Naive thymus-derived CD8-positive, alpha-beta T cell (primary cell): Measurements from ENCODE around the gene PLCXD1. TPM values are rescaled to one million over a fixed set of nuclear protein-coding genes. Genes with fewer than 3 reads are reported as not detected.
A peak's percentile ranks its signal among the peaks of the same experiment; 100 is the strongest.
"Not testable (repeated sequence)": the region's sequence is repeated elsewhere in the genome, so short reads cannot be mapped to it uniquely, and the experiment has no call there.

ENCODE experiments used
- ATAC-seq, 2 donors: fragments of 150-1000 bp; cut with Tn5 transposase in 1 of 2; sonication (Bioruptor Pico), chemical (Tn5 transposase) in 1 of 2; 1 replicate in 1 of 2; 2 replicates in 1 of 2; pipeline ENCODE4 v1.10.0; 2021; ENCODE audit warnings: mild to moderate bottlenecking in 2 of 2, moderate library complexity in 2 of 2
- POLR2A ChIA-PET: fragments of 350-600 bp; sonication (Branson Sonifier 250); formaldehyde crosslinking; loops from one replicate; lab custom pipeline; 2021; ENCODE audit warnings: antibody characterized with exemption; lab: Charles Lee
- DNase-seq, 10 donors: peaks; one replicate each; pipeline versions ENCODE4 v3.0.0 to v3.0.0-alpha.2; 2020 to 2022
- H3K27ac Mint-ChIP-seq, 10 donors: one replicate each; pipeline ENCODE4 v1.8.0; 2020 to 2022; ENCODE audit warnings: mild to moderate bottlenecking in 10 of 10, mixed read lengths in 10 of 10, moderate library complexity in 4 of 10, inconsistent platforms in 1 of 10
- H3K27me3 Mint-ChIP-seq, 5 donors: one replicate each; pipeline ENCODE4 v1.8.0; 2021 to 2022; ENCODE audit warnings: mixed read lengths in 5 of 5
- H3K36me3 Mint-ChIP-seq, 3 donors: one replicate each; pipeline ENCODE4 v1.8.0; 2020 to 2022; ENCODE audit warnings: mixed read lengths in 3 of 3, mild to moderate bottlenecking in 2 of 3, inconsistent platforms in 1 of 3
- H3K4me1 Mint-ChIP-seq, 4 donors: one replicate each; pipeline ENCODE4 v1.8.0; 2021 to 2022; ENCODE audit warnings: mixed read lengths in 4 of 4
- H3K4me3 Mint-ChIP-seq, 10 donors: one replicate each; pipeline ENCODE4 v1.8.0; 2020 to 2022; ENCODE audit warnings: mild to moderate bottlenecking in 10 of 10, mixed read lengths in 10 of 10, moderate library complexity in 6 of 10, inconsistent platforms in 1 of 10
- H3K9me3 Mint-ChIP-seq, 9 donors: one replicate each; pipeline ENCODE4 v1.8.0; 2020 to 2022; ENCODE audit warnings: mixed read lengths in 9 of 9, mild to moderate bottlenecking in 3 of 9, inconsistent platforms in 1 of 9, moderate library complexity in 1 of 9
- polyA plus RNA-seq, 3 donors: library from polyadenylated mRNA; unstranded; fragments of 300-500 nt; fragmentation: Illumina TruSeq; gene quantifications; one replicate each; pipeline ENCODE4 v1.2.3, GENCODE V29; 2021
- total RNA-seq, 8 experiments: library from RNA in 2 of 8; stranded (reverse) in 2 of 8; gene quantifications; one replicate each; pipeline ENCODE4 v1.2.3 and lab custom pipeline; 2021 to 2026

PLCXD1 gene
- total and polyA plus RNA-seq, 5 experiments from 2014 or later = 2.7 to 19.2 (median 9.2) TPM

GRCh38 chrX:347351-348117 is 66.4 kb downstream of the PLCXD1 start:
- ATAC-seq (no peak), DNase-seq (no peak)
- Mint-ChIP-seq H3K4me1 (peaks cover 0 to 13% (median 1%) of the 10 kb centered on the region in 4 donors), H3K4me3 (no peak overlapping the region), H3K27me3 (no peaks in the 10 kb centered on the region), H3K27ac (no peak overlapping the region), H3K9me3 (peaks cover 0 to 1% (median 0%) of the 10 kb centered on the region in 9 donors), H3K36me3 (peaks cover 0 to 30% (median 3%) of the 10 kb centered on the region in 3 donors)
- POLR2A ChIA-PET = no interaction called here

- peaks cover 0 to 30% (median 8%) of the 10 kb centered on the region in 3 donors for H3K36me3 Mint-ChIP-seq
- ATAC-seq (no peak), DNase-seq (no peak)
- POLR2A ChIA-PET = no interaction called here
- H3K27me3 Mint-ChIP-seq = no peaks in the 10 kb centered on the region
- H3K9me3 Mint-ChIP-seq = peaks cover 0 to 2% (median 0%) of the 10 kb centered on the region in 9 donors
- no peak overlapping the region for H3K4me3 Mint-ChIP-seq
- H3K4me1 Mint-ChIP-seq = peaks cover 0 to 13% (median 2%) of the 10 kb centered on the region in 4 donors
- H3K27ac Mint-ChIP-seq = peak overlapping the region in 1 of 10 donors; percentile 13
Measured at GRCh38 chrX:348461-349117, 67.4 kb downstream of the PLCXD1 start.

GRCh38 chrX:349196-349595 is 68.0 kb downstream of the PLCXD1 start:
- no peak for ATAC-seq
- POLR2A ChIA-PET = no interaction called here
- no peaks in the 10 kb centered on the region for H3K27me3 Mint-ChIP-seq
- H3K9me3 Mint-ChIP-seq = peaks cover 0 to 2% (median 0%) of the 10 kb centered on the region in 9 donors
- peaks cover 0 to 13% (median 2%) of the 10 kb centered on the region in 4 donors for H3K4me1 Mint-ChIP-seq
- peak overlapping the region in 2 of 10 donors; percentile 13 to 15 for H3K27ac Mint-ChIP-seq
- H3K36me3 Mint-ChIP-seq = peaks cover 0 to 30% (median 8%) of the 10 kb centered on the region in 3 donors
- no peak for DNase-seq
- H3K4me3 Mint-ChIP-seq = no peak overlapping the region

GRCh38 chrX:349702-350101 is 68.5 kb downstream of the PLCXD1 start:
- H3K27ac Mint-ChIP-seq = peak overlapping the region in 1 of 10 donors; percentile 86
- POLR2A ChIA-PET = no interaction called here
- ATAC-seq (no peak), DNase-seq (no peak)
- H3K9me3 Mint-ChIP-seq = peaks cover 0 to 2% (median 0%) of the 10 kb centered on the region in 9 donors
- H3K4me3 Mint-ChIP-seq = no peak overlapping the region
- peaks cover 0 to 30% (median 10%) of the 10 kb centered on the region in 3 donors for H3K36me3 Mint-ChIP-seq
- H3K27me3 Mint-ChIP-seq = no peaks in the 10 kb centered on the region
- H3K4me1 Mint-ChIP-seq = peaks cover 0 to 13% (median 3%) of the 10 kb centered on the region in 4 donors

GRCh38 chrX:350148-350533 is 69.0 kb downstream of the PLCXD1 start:
- peak overlapping the region in 1 of 10 donors; percentile 86 for H3K27ac Mint-ChIP-seq
- POLR2A ChIA-PET = no interaction called here

GRCh38 chrX:350534-351323 is 69.5 kb downstream of the PLCXD1 start:
- Mint-ChIP-seq H3K4me1 (peaks cover 0 to 18% (median 10%) of the 10 kb centered on the region in 4 donors), H3K27me3 (no peaks in the 10 kb centered on the region), H3K9me3 (peaks cover 0 to 2% (median 0%) of the 10 kb centered on the region in 9 donors), H3K4me3 (no peak overlapping the region), H3K27ac (peak overlapping the region in 1 of 10 donors; percentile 86), H3K36me3 (peaks cover 0 to 28% (median 17%) of the 10 kb centered on the region in 3 donors)
- ATAC-seq (no peak), DNase-seq (no peak)
- POLR2A ChIA-PET = no interaction called here

More at GRCh38 chrX:350148-350533, 69.0 kb downstream of the PLCXD1 start:
- DNase-seq = no peak
- Mint-ChIP-seq H3K4me1 (peaks cover 0 to 15% (median 6%) of the 10 kb centered on the region in 4 donors), H3K4me3 (no peak overlapping the region), H3K9me3 (peaks cover 0 to 2% (median 0%) of the 10 kb centered on the region in 9 donors), H3K27me3 (no peaks in the 10 kb centered on the region), H3K36me3 (peaks cover 0 to 26% (median 12%) of the 10 kb centered on the region in 3 donors)
- ATAC-seq = no peak

GRCh38 chrX:351324-351641 is 70.1 kb downstream of the PLCXD1 start:
- peaks cover 0 to 31% (median 18%) of the 10 kb centered on the region in 3 donors for H3K36me3 Mint-ChIP-seq
- DNase-seq, H3K27me3 Mint-ChIP-seq, POLR2A ChIA-PET, H3K9me3 Mint-ChIP-seq, ATAC-seq, H3K27ac Mint-ChIP-seq, H3K4me3 Mint-ChIP-seq: not testable (repeated sequence)
- peaks cover 0 to 18% (median 13%) of the 10 kb centered on the region in 4 donors for H3K4me1 Mint-ChIP-seq

- POLR2A ChIA-PET = no interaction called here
- H3K4me3 Mint-ChIP-seq = no peak overlapping the region
- H3K4me1 Mint-ChIP-seq = peaks cover 4 to 20% (median 17%) of the 10 kb centered on the region in 4 donors
- DNase-seq (no peak), ATAC-seq (no peak)
- H3K27me3 Mint-ChIP-seq = no peaks in the 10 kb centered on the region
- peak overlapping the region in 1 of 10 donors; percentile 37 for H3K27ac Mint-ChIP-seq
- H3K36me3 Mint-ChIP-seq = peaks cover 0 to 30% (median 18%) of the 10 kb centered on the region in 3 donors
- H3K9me3 Mint-ChIP-seq = peaks cover 0 to 2% (median 0%) of the 10 kb centered on the region in 9 donors
Measured at GRCh38 chrX:351736-352135, 70.6 kb downstream of the PLCXD1 start.

GRCh38 chrX:352181-352580 is 71.0 kb downstream of the PLCXD1 start:
- Mint-ChIP-seq H3K27me3 (no peaks in the 10 kb centered on the region), H3K9me3 (peaks cover 0 to 4% (median 0%) of the 10 kb centered on the region in 9 donors), H3K27ac (peak overlapping the region in 2 of 10 donors; percentile 37 to 48), H3K36me3 (peaks cover 3 to 27% (median 20%) of the 10 kb centered on the region in 3 donors), H3K4me3 (no peak overlapping the region), H3K4me1 (peaks cover 8 to 25% (median 21%) of the 10 kb centered on the region in 4 donors)
- no peak for DNase-seq
- ATAC-seq = no peak
- POLR2A ChIA-PET = no interaction called here

GRCh38 chrX:352582-353314 is 71.6 kb downstream of the PLCXD1 start:
- Mint-ChIP-seq H3K9me3 (peaks cover 0 to 8% (median 5%) of the 10 kb centered on the region in 9 donors), H3K4me1 (peaks cover 14 to 30% (median 27%) of the 10 kb centered on the region in 4 donors), H3K27me3 (no peaks in the 10 kb centered on the region), H3K27ac (peak overlapping the region in 2 of 10 donors; percentile 43 to 48), H3K4me3 (peak overlapping the region in 1 of 10 donors; percentile 49), H3K36me3 (peaks cover 8 to 29% (median 24%) of the 10 kb centered on the region in 3 donors)
- POLR2A ChIA-PET = no interaction called here
- DNase-seq (no peak), ATAC-seq (no peak)
